Measurements from ENCODE around the gene DES.
"Not testable (repeated sequence)": the region's sequence is repeated elsewhere in the genome, so short reads cannot be mapped to it uniquely, and the experiment has no call there.

Gene DES

DNA sequence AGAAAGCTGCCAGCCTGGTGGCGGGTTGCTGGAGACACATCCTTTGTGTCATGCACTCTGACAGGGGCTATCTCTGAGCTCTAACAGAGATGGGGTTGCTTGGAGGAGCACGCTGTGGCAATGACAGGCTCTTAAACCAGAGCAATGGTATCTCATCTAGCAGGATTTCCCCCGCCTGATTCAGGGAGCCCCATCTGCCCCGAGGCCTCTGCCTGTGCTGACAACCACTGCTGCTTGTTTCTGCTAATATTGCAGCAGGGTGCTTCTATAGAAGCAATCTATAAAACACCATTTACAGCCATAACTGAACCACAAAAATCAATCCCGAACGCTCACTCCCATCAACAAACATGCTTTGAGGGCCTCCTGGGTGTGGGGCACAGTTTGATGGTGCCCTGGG, 17.6 kb upstream of the DES start:
- no peak for DNase-seq

DNA sequence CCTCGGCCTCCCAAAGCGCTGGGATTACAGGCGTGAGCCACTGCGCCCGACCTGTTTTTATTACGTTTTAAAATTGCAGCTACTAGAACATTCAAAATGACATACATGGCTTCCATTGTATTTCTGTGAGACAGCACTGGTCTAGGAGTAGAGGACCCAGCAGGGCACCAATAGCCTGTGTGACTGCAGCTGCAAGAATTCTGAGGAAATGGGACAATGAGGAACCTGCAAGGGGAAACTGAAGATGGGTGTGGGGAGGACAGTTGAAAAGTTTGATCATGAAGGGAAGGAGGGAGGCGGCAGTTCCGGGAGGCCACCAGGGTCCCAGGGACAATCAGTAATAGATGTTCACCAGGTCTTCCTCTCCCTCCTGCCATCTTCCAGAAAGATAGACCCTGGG, 16.6 kb upstream of the DES start:
- DNase-seq, result no peak

DNA sequence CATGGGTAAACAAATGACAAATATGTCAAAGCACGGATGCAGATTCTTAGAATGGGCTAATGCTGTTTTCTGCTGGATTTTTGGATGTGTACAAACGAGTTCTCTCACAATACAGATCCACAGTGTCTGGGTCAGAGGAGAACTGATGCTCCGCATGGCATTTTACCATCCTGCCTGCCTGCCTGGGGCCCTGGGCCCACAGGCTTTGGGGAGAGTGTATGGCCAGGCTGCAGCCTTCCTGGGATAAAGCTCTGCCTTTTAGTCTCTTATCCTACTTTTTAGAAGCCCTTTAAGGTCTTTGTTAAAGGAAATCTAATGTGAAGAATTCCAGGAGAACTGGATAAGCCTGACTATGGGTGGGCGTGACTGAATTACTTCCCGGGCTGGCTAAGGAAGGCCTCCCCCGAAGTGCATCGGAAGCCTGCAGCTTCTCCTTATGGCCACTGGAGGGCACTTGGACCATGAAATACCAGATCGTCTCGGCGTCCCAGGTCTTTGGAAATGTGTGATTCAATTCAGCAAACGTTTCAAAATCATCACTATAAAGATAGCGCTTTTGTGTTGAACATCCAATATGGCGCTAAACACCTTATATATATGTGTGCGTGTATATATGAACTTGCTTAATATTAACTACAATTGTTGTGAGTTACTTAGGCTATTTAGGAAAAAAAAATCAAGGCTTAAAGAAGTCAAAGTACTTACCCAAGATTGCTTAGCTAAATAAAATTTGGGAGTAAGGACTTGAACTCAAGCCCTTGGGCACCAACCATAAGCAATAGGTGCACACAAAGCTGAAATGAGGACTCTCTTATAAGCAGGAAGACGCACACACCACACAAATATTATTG, 15.3 kb upstream of the DES start:
- peak; percentile 68 for DNase-seq

DNA sequence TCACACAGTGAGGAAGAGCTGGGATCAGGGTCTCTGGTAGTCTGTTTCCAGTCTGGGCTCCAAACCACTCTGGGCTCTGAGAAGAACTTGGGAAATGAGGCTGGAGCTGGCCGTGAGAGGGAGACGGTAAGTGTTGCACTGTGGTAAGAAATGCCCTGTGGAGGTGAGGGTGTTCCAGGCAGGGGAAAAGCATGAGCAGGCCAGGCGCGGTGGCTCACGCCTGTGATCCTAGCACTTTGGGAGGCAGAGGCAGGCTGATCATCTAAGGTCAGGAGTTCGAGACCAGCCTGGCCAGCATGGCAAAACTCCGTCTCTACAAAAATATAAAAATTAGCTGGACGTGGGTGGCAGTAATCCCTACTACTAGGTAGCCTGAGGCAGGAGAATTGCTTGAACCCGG, 14.3 kb upstream of the DES start:
- no peak for DNase-seq

DNA sequence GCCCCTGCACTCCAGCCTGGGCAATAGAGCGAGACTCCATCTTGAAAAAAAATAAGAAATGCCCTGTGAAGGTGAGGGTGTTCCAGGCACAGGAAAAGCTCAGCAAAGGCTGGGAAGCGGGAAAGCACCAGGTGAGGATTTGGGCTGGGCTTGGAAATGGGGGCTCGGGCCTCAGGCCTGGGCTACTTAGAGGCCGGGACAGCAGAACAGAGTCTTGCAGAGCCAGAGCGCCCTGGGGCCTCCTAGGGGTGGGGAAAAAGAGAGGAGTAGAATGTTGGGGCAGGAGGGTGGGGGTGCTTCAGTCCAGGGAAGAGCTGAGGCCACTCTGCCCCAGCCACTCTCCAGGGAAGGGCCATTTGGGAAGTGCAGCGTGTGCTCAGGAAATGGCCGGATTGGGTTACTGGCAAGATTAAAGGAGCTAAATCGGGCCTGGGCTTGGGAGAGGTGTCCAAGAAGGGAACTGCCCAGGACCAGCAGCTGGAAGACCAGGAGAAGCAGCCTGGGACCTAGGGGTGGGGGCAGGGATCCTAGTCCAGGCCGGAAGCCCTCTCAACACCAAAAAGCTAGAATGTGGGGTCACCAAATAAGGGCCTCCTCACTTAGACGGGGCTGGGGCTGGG, 13.8 kb upstream of the DES start:
- DNase-seq, result no peak

DNA sequence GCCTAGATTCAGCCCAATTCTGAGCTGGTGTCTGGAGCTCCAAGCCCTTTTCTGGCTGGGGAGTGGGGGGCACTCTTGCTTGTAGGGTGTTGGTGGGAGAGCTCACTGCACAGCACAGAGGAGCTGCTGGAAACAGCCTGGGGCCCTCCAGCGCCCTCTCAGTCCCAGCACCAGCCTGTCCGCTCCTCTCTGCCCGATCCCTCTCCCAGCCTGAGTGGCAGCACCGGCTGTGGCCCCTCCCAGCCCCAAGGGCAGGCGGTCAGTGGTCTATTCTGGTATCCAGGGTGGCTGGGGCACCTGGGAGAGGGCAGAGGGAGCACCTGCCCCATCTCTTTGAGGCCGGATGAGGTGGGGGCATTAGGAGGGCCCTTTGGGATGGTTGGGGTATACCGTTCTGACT, 13.2 kb upstream of the DES start:
- DNase-seq, result no peak

DNA sequence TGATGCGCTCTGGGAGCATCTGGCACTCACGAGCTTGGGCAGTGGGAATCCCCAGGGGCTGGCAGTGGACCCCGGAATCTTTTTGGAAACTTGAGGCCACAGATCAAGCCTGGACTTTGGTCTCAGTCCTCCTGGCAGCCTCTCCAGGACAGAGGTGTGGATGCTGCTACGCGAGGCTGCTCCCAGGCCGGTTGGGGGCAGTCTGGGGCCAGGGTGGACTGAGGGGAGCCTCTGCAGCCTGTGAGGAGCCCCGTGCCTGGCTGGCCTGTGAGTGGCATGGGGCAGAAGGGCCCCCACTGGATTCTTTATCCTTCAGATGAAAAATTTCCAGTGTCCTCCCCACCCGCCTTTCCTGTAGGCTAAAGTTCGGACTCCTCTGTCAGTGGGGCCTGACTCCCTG, 12.7 kb upstream of the DES start:
- DNase-seq, result no peak

DNA sequence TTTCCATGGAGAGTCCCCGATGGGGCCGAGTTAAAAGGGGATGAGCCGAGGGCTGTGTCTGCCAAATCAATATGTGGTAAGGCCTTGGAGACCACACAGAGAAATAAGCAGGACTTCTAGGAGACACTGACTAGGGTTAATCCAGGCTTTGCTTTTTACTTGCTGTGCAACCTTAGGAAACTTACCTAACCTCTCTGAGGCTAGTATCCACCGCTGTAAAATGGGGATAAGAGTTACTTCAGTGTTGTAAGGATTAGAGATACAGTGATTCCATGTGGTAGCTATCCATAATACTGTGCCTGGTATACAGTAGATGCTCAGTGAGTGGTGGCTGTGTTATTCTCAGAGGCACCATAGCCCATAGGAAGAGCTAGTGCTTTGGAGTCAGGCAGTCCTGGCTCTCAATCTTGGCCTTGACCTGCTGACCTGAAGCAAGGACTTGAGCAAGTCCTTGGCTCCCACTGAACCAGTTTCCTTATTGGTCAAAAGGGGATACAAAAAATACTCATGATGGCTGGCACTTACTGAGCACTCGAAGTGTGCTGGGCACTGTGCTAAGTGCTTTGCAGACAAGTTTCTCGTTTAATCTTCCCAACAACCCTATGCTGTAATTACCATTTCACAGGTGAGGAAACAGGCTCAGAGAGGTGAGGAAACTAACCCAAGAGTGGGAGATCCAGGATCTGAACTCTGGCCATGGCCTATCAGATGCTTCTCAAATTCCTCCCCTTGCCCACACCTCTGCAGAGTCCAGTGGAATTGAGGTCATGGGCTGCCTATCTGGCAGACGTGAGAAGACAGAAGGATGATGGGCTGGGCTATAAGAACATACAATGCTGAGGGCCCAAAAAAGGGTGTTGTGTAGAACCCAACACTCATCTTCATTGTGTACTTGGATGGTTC, 12.0 kb upstream of the DES start:
- no peak for DNase-seq

DNA sequence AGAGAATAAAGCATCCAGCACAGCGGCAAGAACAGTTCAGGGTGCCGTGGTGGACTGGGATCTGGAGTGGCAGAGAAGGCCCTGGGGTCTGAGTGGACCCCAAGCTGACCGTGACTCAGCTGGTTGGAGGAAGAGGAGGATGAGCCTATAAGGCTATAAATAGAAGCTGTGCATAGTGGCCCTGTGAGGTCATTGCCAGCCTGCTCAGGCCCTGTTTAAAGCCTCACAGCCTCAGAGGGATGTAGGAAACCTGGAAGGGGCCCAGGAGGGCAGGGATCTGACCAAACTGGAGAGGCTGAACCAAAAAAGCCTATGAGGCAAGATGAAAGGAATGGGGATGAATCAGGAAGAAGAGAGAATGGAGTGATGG, 11.3 kb upstream of the DES start:
- no peak for DNase-seq

DNA sequence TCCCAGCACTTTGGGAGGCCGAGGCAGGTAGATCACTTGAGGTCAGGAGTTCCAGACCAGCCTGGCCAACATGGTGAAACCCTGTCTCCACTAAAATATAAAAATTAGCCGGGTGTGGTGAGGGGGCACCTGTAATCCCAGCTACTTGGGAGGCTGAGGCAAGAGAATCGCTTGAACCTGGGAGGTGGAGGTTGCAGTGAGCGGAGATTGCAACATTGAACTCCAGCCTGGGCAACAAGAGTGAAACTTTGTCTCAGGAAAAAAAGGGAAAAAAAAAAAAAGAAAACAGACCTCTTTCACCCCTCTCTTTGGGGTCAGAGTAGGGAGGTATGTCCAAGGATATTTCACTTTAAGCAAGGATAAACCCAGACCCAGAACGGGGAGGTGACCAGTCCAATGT, 10.8 kb upstream of the DES start:
- DNase-seq, result not testable (repeated sequence)

DNA sequence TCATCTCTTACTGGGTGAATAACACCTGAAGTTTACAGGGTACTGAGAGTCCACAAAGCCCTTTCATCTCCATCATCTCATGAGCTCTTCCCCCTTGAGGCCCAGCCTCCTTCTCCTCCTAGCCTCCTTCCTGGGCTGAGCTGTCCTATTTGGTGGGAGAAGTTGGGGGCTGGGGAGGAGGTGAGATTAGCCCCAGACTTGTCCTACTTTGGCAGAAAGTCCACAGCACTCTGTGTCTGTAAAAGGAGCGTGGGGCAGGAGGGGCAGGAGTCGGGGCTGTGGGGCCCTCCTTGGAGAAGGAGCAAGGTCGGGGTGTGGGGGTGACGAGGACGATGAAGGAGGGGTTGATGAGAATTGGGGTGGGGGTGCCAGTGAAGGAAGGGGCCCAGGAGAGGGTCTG, 10.0 kb upstream of the DES start:
- DNase-seq, result no peak

DNA sequence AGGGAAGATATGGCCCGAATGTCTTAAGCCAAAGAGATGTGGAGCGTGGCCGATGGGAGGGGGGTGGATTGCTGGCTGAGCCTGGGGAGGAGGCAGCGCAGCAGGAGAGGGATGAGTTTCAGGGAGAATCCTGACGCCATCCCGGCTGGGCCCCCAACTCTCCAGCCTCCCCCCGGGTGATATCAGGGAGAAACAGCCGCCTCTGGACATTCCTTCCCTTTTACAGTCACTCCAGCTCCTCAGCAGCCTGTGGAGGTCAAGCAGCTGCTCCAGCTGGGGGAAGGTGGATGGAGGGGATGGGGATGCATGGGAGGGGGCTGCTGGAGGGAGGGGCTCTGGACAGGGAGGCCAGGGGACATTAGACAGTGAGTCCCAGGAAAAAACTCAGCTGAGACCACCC, 9.5 kb upstream of the DES start:
- DNase-seq, result no peak

DNA sequence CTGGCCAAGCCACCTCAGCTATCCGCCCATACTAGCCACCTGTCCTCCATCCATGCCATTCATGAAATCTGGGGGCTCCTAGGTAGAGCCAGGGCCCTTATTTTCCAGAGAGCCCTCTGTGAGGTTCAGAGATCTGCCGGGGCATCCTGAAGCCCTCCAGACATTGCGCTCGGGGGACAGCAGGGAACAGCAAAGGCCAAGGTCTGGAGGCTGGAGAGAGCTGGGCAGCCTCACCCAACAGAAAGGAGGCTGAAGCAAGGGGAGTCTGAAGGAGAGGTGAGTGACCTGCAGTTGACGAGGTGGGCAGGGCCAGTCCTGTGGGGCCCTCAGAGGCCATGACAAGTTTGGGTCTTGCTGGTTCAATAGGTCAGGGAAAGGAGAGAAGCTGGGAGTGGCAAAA, 8.6 kb upstream of the DES start:
- DNase-seq, result no peak

DNA sequence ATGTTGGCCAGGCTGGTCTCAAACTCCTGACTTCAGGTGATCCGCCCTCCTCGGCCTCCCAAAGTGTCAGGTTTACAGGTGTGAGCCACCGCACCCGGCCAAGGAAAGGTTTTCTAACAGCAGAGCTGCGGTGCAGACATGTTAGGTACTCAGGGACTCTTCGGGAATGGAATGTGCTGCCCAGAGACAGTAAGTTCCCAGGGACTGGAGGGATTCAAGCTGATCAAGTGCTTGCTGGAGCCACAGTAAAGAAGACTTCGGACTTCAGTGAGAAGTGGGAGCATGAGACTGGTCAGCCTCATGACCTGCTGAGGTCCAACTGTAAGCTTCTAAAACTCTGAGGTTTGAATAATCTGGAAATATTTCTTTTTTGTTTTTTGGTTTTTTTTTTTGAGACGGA, 7.8 kb upstream of the DES start:
- DNase-seq, result no peak

DNA sequence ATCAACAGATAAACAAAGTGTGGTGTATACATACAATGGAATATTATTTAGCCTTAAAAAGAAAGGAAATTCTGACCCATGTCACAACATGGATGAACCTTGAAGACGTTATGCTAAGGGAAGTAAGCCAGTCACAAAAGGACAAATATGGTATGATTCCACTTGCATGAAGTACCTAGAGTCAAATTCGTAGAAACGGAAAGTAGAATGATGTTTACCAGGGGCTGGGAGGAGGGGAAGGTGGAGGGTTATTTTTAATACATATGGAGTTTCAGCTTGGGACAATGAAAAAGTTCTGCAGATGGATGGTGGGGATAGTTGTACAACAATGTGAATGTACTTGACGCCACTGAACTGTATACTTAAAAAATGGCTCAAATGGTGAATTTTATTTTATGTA, 3.3 kb upstream of the DES start:
- DNase-seq, result no peak

DNA sequence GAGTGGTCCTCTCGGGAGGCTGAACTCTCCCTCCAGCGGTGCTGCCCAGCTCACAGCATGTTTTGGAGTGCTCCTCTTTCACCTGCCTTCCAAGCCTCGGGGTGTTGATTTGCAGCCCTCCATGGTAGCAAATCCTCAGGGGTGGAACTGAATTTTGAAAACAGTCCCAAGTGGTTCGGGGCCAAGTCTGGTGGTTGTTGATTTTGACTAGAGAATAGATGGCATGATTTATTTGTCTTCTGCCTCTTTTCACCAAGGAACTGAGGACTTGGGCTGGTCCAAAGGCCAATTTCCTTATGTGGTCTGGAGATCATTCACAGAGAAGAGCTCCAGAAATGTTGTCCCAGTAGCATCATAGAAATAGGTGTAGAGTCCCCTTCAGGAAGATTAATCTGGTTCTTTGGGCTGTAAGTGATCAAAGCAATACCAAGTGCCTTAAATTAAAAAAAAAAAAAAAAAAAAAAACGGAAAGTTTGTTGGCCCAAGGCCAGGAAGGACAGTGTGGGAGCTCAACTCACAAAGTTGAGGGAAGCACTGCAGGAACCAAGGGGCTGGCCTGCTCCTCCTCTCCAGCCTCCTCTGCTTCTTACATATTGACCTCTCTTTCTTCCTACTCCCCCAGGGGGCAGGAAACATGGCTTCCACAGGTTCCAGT, 2.5 kb upstream of the DES start:
- DNase-seq, result no peak

DNA sequence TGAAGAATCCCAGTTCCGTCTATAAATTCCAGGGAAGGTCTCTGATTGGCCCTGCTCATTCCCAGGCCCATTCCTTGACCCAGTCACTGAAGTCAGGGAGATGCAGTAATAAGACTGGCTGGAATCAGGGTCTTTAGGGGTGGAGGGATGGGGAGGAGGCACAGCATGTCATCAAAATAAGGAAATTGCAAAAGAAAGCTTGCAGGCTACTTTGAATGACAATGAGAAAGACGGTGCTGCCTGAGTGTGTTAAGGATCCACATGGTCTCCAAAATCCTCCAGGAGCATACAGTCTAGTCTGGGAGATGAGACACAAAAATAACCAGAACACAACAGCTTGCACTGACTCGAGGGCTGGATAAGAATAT, 2.0 kb upstream of the DES start:
- no peak for DNase-seq

DNA sequence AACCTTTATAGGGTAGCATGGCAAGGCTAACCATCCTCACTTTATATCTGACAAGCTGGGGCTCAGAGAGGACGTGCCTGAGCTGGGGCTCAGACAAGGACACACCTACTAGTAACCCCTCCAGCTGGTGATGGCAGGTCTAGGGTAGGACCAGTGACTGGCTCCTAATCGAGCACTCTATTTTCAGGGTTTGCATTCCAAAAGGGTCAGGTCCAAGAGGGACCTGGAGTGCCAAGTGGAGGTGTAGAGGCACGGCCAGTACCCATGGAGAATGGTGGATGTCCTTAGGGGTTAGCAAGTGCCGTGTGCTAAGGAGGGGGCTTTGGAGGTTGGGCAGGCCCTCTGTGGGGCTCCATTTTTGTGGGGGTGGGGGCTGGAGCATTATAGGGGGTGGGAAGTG, 1.2 kb upstream of the DES start:
- DNase-seq, result no peak

DNA sequence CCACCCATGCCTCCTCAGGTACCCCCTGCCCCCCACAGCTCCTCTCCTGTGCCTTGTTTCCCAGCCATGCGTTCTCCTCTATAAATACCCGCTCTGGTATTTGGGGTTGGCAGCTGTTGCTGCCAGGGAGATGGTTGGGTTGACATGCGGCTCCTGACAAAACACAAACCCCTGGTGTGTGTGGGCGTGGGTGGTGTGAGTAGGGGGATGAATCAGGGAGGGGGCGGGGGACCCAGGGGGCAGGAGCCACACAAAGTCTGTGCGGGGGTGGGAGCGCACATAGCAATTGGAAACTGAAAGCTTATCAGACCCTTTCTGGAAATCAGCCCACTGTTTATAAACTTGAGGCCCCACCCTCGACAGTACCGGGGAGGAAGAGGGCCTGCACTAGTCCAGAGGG, 803 bp upstream of the DES start:
- DNase-seq, result no peak

DNA sequence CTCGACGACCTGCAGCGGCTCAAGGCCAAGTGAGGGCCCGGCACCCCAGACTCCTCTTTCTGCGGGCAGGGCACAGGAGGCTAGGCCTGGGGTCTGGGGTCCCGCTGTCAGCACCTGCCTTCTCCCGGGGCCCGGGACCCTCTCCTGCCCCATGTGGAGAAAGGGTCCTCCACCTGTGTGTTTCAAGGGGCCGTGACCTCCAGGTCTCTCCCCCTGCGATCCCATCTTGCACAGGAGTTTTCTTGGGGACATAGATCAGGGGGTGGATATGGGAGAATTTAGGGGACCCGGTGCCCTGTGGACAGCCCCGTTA, 791 bp downstream of the DES start:
- no peak for DNase-seq

DNA sequence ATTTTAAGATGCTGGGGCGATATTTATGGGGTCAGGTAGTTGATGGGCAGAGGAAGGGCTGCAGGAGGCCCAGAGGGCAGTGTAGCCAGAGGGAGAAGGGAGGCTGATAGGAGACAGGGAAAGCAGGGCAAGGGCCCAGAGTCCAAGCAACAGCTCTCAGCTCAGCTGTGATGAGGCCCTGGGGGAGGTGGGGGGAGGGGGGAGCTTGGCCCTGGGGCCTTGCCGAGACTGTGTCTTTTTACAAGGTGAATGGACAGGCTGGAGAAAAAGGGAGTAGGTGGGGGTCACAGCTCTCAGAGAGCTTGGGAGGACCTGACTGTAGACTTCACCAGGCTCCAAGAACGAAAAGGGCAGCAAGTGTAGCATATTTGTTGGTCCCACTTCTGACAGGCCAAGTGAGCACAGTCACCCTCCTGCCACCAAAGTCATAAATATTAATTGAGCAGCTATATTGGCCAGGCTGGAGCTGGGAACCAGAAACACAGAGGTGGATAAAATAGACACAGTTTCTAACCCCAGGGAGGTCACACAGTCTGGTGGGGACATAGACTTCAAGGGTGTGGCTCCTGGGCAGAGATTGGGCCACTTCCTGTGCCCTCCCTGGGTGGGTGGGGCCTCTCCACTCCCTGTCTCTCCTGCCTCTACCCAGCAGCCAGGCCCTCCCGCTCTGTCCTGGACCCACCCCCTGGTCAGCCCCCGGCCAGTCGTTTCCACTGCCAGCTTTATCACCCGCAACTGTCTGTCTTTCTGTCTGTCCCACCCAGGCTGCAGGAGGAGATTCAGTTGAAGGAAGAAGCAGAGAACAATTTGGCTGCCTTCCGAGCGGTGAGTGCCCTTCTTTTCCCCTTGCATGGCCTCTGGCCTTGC, 1.4 kb downstream of the DES start:
- DNase-seq, result no peak

DNA sequence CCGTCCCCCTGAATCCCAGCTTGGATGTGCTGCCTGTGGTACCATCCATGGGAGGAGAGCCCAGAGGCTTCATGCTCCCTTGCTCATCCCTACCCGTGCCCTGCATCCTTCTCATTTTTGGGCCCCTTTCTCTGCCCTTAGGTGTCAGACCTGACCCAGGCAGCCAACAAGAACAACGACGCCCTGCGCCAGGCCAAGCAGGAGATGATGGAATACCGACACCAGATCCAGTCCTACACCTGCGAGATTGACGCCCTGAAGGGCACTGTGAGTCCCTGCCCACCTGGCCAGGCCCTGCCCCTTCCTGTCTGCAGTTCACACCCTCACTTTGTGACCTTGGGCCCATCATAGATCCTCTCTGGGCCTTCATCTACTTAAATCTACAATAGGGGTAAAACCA, 2.5 kb downstream of the DES start:
- DNase-seq, result no peak

DNA sequence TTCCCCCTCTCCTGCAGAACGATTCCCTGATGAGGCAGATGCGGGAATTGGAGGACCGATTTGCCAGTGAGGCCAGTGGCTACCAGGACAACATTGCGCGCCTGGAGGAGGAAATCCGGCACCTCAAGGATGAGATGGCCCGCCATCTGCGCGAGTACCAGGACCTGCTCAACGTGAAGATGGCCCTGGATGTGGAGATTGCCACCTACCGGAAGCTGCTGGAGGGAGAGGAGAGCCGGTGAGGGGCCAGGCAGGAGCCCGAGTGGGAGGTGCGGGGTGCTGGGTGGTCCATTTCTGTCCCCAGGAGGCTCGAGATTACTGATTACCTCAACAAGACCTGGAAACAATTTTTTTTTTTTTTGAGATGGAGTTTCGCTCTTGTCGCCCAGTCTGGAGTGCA, 3.1 kb downstream of the DES start:
- DNase-seq, result no peak

Data from DMS79 treated with DMSO at 0.1 percent for 48 hours (cell line).